PFSK-1 (cell line): Measurements from ENCODE around the gene GUF1.

ENCODE experiments used
- FOXP2 ChIP-seq: optimal IDR thresholded peaks from 2 replicates; pipeline ENCODE3; 2011; ENCODE audit warnings: borderline replicate concordance, control low read depth, inconsistent platforms; ENCODE audit not compliant: insufficient read depth; ENCODE audit errors: extremely low read length, extremely low read depth
- POLR2AphosphoS5 ChIP-seq: IDR thresholded peaks from 2 replicates; pipeline ENCODE4 v1.6.1; 2012; ENCODE audit warnings: low read depth, mild to moderate bottlenecking, control low read depth, low read length, moderate library complexity
- SIN3A ChIP-seq: IDR thresholded peaks from 2 replicates; pipeline ENCODE4 v1.6.1; 2012; ENCODE audit warnings: mild to moderate bottlenecking, low read length, moderate library complexity, borderline replicate concordance; ENCODE audit not compliant: insufficient read depth
- TAF1 ChIP-seq: IDR thresholded peaks from 2 replicates; pipeline ENCODE4 v1.6.1; 2012; ENCODE audit warnings: low read length, control low read depth, borderline replicate concordance; ENCODE audit not compliant: insufficient read depth
- TF ChIP-seq, protein P1 (sequence below), 2 experiments: IDR thresholded peaks; 2 replicates each; pipeline versions ENCODE4 v1.6.1 to v1.8.0; 2011 to 2012; ENCODE audit warnings: low read depth in 2 of 2, low read length in 2 of 2, control low read depth in 1 of 2, inconsistent platforms in 1 of 2, mild to moderate bottlenecking in 1 of 2, moderate library complexity in 1 of 2; ENCODE audit not compliant: insufficient read depth in 1 of 2

Gene GUF1

DNA sequence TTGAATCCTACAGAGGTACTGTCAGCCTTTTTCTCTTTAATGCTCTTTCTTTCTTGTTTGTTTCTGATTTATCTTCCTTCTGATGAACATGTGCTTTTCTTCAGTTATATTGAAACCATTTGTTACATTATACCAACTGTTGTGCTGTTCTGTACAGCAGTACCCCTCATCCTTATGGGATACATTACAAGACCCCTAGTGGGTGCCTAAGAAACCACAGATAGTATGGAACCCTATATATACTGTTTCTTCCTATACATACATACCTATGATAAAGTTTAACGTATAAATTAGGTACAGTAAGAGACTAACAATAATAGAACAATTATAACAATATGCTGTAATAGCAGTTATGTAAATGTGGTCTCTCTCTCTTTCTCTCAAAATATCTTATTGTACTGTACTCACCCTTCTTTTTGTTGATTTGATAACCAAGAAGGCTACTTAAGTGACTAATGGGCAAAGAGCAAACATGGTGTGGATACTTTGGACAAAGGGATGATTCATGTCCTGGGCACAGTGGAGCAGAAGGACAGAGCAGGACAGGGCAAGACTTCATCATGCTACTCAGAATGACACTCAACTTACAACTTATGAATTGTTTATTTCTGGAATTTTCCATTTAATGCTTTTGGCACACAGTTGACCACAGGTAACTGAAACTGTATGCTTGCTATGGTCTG lies 16.1 kb upstream of the GUF1 start:
- TF ChIP-seq POLR2AphosphoS5 (no peak), SIN3A (no peak), FOXP2 (no peak), TAF1 (no peak)
- TF ChIP-seq, protein P1, sequence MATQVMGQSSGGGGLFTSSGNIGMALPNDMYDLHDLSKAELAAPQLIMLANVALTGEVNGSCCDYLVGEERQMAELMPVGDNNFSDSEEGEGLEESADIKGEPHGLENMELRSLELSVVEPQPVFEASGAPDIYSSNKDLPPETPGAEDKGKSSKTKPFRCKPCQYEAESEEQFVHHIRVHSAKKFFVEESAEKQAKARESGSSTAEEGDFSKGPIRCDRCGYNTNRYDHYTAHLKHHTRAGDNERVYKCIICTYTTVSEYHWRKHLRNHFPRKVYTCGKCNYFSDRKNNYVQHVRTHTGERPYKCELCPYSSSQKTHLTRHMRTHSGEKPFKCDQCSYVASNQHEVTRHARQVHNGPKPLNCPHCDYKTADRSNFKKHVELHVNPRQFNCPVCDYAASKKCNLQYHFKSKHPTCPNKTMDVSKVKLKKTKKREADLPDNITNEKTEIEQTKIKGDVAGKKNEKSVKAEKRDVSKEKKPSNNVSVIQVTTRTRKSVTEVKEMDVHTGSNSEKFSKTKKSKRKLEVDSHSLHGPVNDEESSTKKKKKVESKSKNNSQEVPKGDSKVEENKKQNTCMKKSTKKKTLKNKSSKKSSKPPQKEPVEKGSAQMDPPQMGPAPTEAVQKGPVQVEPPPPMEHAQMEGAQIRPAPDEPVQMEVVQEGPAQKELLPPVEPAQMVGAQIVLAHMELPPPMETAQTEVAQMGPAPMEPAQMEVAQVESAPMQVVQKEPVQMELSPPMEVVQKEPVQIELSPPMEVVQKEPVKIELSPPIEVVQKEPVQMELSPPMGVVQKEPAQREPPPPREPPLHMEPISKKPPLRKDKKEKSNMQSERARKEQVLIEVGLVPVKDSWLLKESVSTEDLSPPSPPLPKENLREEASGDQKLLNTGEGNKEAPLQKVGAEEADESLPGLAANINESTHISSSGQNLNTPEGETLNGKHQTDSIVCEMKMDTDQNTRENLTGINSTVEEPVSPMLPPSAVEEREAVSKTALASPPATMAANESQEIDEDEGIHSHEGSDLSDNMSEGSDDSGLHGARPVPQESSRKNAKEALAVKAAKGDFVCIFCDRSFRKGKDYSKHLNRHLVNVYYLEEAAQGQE (IDR thresholded peaks at IDR 0.05; ENCODE audit: insufficient read depth in 1 of 2, low read depth in 2 of 2, low read length in 2 of 2), result no peak

DNA sequence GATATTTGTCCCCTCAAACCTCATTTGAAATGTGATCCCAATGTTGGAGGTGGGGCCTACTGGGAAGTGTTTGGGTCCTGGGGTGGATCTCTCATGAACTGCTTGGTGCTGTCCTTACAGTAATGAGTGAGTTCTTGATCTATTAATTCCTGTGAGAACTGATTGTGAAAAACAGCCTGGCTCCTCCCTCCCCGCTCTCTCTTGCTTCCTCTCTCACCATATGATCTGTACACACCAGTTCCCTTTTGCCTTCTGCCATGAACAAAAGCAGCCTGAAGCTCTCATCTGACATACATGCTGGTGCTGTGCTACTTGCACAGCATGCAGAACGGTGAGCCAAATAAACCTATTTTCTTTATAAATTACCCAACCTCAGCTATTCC lies 15.6 kb upstream of the GUF1 start:
- TF ChIP-seq TAF1, result no peak
- TF ChIP-seq FOXP2, result no peak
- TF ChIP-seq SIN3A, result no peak
- TF ChIP-seq POLR2AphosphoS5, result no peak
- TF ChIP-seq, protein P1 (IDR thresholded peaks at IDR 0.05; ENCODE audit: insufficient read depth in 1 of 2, low read depth in 2 of 2, low read length in 2 of 2), result no peak

DNA sequence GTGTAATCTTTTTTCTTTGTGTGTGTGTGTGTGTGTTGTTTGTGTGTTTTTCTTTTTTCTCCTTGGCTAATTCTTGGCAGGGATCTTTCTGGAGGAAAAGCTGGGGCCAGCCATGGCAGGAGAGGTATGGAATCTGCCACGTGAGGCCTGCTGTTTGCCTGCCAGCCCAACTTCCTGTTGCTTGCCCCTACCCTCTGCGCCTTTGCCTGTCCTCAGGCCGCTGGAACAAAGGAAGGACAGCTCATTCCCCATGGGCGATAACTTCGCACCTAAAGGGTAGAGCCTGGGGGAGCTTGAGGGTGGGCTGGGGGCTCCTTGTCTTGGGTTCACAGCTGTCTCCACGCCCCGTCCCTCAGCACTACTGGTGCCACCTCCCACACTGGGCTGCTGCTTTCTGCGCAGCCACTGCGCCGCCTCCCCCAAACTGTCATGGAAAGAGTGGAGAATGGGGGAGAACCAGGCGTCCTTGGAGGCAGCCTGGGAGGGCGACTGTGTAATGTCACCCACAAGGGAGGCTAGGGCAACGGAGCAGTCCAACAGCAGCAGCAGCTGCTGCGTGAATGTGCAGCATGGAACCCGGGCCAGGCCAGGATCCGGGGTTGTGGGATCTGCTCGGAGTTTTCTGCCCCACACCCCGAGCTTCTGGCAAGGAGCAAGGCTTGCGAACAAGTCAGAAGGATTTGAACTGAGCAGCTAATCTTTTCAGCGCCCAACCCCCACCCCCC lies 14.5 kb upstream of the GUF1 start:
- TF ChIP-seq POLR2AphosphoS5, result no peak
- no peak for TF ChIP-seq SIN3A
- TF ChIP-seq, protein P1 (IDR thresholded peaks at IDR 0.05; ENCODE audit: insufficient read depth in 1 of 2, low read depth in 2 of 2, low read length in 2 of 2), result no peak
- TF ChIP-seq TAF1, result no peak
- TF ChIP-seq FOXP2, result no peak

DNA sequence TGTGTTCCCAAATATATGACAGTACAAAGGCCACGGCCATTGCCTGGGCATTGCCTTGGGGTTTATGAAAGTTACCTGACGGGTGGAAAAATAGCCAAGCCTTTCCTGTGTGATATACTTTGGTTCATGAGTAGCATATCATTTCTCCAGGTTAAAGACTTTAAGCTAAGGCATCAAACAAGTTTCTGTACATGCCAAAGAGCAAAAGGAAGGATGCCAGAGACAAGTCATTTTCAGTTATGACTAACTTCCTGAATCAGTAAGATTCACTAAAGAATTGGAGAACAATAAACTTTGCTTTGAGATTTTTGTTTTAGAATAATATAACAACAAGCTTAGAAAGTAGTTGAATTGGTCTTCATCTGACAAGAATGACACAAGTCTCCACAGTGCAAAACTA lies 9.7 kb upstream of the GUF1 start:
- TF ChIP-seq TAF1 (no peak), FOXP2 (no peak), SIN3A (no peak), POLR2AphosphoS5 (no peak)
- TF ChIP-seq, protein P1 (IDR thresholded peaks at IDR 0.05; ENCODE audit: insufficient read depth in 1 of 2, low read depth in 2 of 2, low read length in 2 of 2), result no peak
